ENCODE data around the gene LYL1. TPM values are rescaled to one million over a fixed set of nuclear protein-coding genes. Genes with fewer than 3 reads are reported as not detected.

The LYL1 gene
- total RNA-seq, 1 experiment from 2014 or later, result 0.63 TPM

GRCh38 chr19:13057147-13057572, 45.5 kb downstream of the LYL1 start:
- Histone ChIP-seq H3K79me2 (ENCODE audit: insufficient read depth, low read length) (no peaks in the 10 kb centered on the region), H3K27ac (ENCODE audit: insufficient read length, low read depth, low read length) (no peak overlapping the region), H2BK20ac (ENCODE audit: low read depth, low read length, poor library complexity, severe bottlenecking) (no peak overlapping the region), H3K9me3 (ENCODE audit: control insufficient read depth, low read depth, low read length) (no peaks in the 10 kb centered on the region), H3K27me3 (ENCODE audit: insufficient read depth, low read length) (peaks cover 68% of the 10 kb centered on the region), H2BK120ac (ENCODE audit: low read depth, low read length, poor library complexity, severe bottlenecking) (no peak overlapping the region), H4K20me1 (ENCODE audit: control insufficient read depth, insufficient read depth, insufficient read length) (no peaks in the 10 kb centered on the region), H3K18ac (ENCODE audit: insufficient read length, low read depth, low read length) (no peak overlapping the region), H3T11ph (ENCODE audit: low read length) (no peak overlapping the region), H2BK5ac (ENCODE audit: insufficient read length, low read length) (no peak overlapping the region), H3K4ac (ENCODE audit: low read depth, low read length) (no peak overlapping the region), H3K9ac (ENCODE audit: extremely low read depth, insufficient read length, low read length) (no peak overlapping the region), H4K8ac (replicated peaks; ENCODE audit: insufficient read length, low read depth, low read length) (no peak overlapping the region), H3K4me1 (ENCODE audit: insufficient read depth, low read length) (peaks cover 8% of the 10 kb centered on the region; the same call in 1 of the 2 replicates), H4K91ac (ENCODE audit: insufficient read length, low read depth, low read length) (no peak overlapping the region), H3K23me2 (ENCODE audit: insufficient read length, low read depth, low read length, poor library complexity, severe bottlenecking) (peaks cover 7% of the 10 kb centered on the region), H4K5ac (ENCODE audit: insufficient read length, low read depth, low read length) (no peak overlapping the region), H2BK15ac (ENCODE audit: low read depth, low read length) (no peak overlapping the region), H3K4me2 (ENCODE audit: insufficient read depth, insufficient read length, low read length) (no peak overlapping the region), H2AK5ac (ENCODE audit: insufficient read length, low read length) (no peak overlapping the region), H3K79me1 (ENCODE audit: insufficient read depth, low read depth, low read length, poor library complexity, severe bottlenecking) (no peaks in the 10 kb centered on the region), H3K23ac (ENCODE audit: insufficient read length, low read depth, low read length) (no peak overlapping the region), H2AFZ (ENCODE audit: low read length) (no peak overlapping the region), H2BK12ac (ENCODE audit: insufficient read length, low read depth, low read length) (no peak overlapping the region), H3K14ac (ENCODE audit: insufficient read depth, low read length) (no peak overlapping the region), H3K56ac (ENCODE audit: insufficient read length, low read depth, low read length) (no peak overlapping the region)
- DNase-seq, result no peak
- no peak overlapping the region; a peak in 1 of 5 replicates for H3K4me3 Mint-ChIP-seq
- no peak overlapping the region for H3K27ac Mint-ChIP-seq
- WGBS (ENCODE audit: extremely low coverage, insufficient read length, low lambda C conversion rate), result no CpG with 5 or more reads among the region's 15 CpGs
- H3K36me3 Mint-ChIP-seq (ENCODE audit: insufficient read depth in 1 of 3, low read depth in 3 of 3), result no peaks in the 10 kb centered on the region; a peak in 1 of 7 replicates
- peaks cover 97% of the 10 kb centered on the region for H3K27me3 Mint-ChIP-seq (ENCODE audit: low read depth)
- peaks cover 35 to 60% of the 10 kb centered on the region in 2 experiments for H3K4me1 Mint-ChIP-seq
- peaks cover 0 to 10% of the 10 kb centered on the region in 2 experiments; a peak in 1 of 5 replicates for H3K9me3 Mint-ChIP-seq
- TF ChIP-seq, protein P1, sequence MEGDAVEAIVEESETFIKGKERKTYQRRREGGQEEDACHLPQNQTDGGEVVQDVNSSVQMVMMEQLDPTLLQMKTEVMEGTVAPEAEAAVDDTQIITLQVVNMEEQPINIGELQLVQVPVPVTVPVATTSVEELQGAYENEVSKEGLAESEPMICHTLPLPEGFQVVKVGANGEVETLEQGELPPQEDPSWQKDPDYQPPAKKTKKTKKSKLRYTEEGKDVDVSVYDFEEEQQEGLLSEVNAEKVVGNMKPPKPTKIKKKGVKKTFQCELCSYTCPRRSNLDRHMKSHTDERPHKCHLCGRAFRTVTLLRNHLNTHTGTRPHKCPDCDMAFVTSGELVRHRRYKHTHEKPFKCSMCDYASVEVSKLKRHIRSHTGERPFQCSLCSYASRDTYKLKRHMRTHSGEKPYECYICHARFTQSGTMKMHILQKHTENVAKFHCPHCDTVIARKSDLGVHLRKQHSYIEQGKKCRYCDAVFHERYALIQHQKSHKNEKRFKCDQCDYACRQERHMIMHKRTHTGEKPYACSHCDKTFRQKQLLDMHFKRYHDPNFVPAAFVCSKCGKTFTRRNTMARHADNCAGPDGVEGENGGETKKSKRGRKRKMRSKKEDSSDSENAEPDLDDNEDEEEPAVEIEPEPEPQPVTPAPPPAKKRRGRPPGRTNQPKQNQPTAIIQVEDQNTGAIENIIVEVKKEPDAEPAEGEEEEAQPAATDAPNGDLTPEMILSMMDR (conservative IDR thresholded peaks at IDR 0.05), result no peak

Measured in H9 (cell line).